HG03066 (cell line): ENCODE results near the gene MICB.
A peak's percentile ranks its signal among the peaks of the same experiment; 100 is the strongest.

ENCODE experiments used
- ATAC-seq: cut with Tn5 transposase; IDR thresholded peaks from one replicate; pipeline ENCODE4 v1.9.1; 2021; ENCODE audit warnings: low read depth; ENCODE audit not compliant: unreplicated experiment

Gene MICB

GRCh38 chr6:31559606-31559957 is 61.6 kb downstream of the MICB start:
- ATAC-seq = no peak

DNA sequence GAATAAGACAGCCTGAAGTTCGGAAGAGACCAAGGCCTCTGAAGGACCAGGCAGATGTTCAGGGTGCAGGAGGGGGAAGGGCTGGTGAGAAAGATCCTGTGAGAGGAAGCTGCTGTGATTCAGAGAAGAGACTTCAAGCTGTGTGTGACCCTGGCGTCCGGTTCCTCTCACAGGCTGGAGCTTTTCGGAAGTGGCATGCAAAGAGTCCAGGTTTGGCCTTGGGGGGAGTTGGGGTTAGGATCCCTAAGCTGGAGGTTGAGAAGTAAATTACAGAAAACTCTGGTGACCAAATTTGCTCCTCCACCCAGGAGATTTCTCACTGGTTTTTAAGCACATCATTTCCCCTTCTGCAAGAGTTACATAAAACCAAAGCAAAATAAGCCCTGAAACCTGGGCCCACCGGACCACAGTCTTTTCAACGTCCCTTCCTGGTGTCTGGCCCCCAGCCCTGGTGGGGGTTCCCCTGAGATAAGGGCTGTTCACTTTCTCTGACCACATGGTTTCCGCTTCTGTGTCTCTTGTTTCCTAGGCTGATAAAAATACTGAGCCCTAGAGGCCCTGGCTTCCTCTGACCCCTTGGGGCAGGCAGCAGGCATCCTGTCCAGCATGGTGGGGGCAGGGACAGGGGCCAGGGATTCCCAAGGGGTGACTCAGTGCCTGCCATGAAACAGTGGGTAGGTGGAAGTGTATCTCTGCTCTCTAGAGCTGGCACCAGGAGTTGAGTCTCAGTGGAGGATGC is 62.2 kb downstream of the MICB start:
- peak; percentile 67 for ATAC-seq

GRCh38 chr6:31560697-31561058 is 62.7 kb downstream of the MICB start:
- no peak for ATAC-seq
